ENCODE measurements around the gene CCDC88C.

GRCh38 chr14:91454580-91454979 lies 37.0 kb upstream of the CCDC88C start:
- TF ChIP-seq EZH2 (IDR thresholded peaks at IDR 0.05; ENCODE audit: insufficient read depth, low read length) = no peak
- TF ChIP-seq, protein P1, sequence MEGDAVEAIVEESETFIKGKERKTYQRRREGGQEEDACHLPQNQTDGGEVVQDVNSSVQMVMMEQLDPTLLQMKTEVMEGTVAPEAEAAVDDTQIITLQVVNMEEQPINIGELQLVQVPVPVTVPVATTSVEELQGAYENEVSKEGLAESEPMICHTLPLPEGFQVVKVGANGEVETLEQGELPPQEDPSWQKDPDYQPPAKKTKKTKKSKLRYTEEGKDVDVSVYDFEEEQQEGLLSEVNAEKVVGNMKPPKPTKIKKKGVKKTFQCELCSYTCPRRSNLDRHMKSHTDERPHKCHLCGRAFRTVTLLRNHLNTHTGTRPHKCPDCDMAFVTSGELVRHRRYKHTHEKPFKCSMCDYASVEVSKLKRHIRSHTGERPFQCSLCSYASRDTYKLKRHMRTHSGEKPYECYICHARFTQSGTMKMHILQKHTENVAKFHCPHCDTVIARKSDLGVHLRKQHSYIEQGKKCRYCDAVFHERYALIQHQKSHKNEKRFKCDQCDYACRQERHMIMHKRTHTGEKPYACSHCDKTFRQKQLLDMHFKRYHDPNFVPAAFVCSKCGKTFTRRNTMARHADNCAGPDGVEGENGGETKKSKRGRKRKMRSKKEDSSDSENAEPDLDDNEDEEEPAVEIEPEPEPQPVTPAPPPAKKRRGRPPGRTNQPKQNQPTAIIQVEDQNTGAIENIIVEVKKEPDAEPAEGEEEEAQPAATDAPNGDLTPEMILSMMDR (IDR thresholded peaks at IDR 0.05; ENCODE audit: insufficient read depth, low read depth, low read length) = no peak
